ENCODE measurements around the gene BCL11B. TPM values are rescaled to one million over a fixed set of nuclear protein-coding genes. Genes with fewer than 3 reads are reported as not detected.

Gene BCL11B
- polyA plus RNA-seq, 12 donors = 0.77 to 21.1 (median 1.4) TPM; not detected in 1

DNA sequence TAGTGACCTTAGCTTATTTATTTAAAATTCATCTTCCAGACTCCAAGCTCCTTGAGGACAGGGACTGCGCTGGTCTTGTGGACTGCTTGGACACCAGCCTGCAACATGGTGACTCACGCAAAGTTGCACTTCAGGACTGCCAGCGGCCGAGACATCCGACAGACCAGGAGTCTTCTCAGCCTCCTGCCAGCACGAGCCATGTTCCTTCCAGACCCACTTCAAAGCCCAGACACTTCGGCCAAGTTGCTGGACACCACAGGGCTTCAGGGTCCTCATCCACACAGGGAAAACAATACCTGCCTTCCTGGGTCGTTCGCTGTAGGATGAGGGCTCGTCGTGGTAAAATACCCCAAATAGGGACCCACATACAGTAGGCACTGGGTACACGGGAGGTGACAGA, 88.7 kb downstream of the BCL11B start:
- no peak for DNase-seq

DNA sequence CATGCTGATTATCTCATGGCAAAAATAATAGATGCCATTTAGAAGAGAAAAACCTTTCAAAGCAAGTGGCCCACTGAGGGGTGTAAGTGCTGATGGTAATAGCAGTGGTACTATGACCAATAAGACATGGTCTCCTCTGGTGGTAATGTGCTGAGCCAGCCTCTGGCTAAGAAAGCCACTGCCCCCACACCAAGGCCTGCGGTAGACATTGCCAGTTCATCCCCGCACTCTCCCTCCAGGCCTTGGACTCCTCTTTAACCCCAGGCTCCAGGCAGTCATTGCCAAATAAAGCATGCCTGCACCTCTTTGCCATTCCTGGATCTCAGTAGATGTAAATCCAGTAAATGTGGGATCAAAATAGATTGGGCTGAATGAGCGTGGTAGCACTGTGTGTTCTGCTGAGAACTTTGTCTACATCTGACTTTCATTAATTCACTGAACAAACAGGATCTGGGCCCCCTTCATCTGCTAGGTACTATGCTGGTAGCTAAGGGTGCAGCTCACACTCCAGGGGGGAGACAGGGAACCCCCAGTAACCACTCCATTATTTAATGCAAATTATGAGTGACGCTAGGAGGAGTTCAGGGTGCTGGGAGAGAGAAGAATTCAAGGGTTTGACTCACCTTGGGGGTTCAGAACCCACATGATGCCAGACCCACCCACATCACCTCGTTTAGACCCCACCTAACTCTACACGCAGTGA, 89.3 kb downstream of the BCL11B start:
- no peak for DNase-seq

DNA sequence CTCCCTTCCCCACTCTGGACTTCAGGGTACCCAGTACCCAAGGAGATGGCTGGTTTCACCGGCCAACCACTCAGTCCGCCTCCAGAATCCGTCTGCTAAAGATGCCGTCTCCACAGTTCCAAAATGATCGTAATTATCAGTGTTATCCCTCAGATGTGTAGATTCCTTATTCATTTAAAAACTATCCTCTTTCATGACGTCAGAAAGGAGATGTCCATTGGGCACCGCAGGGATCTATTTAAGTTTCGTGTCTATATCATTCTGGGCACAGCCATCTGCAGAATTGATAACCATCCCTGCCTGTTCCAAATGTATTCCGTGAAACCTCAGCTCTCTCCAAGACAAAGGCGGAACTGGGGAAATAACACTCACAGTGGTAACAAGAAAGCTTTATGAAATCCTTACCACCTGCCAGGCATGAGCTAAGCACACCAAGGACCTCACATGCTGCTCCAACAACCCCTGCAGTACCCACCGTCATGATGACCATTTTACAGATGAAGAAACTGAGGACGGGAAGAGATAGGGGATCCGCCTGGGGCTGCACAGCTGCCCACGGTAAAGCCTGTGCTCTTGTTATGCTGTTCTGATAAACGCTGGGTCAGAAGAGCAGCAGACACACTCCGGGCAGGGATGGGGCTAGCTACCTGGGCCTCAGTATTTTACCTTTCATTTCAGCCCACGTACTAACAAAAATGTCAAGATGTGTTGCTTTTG, 90.0 kb downstream of the BCL11B start:
- DNase-seq = no peak

DNA sequence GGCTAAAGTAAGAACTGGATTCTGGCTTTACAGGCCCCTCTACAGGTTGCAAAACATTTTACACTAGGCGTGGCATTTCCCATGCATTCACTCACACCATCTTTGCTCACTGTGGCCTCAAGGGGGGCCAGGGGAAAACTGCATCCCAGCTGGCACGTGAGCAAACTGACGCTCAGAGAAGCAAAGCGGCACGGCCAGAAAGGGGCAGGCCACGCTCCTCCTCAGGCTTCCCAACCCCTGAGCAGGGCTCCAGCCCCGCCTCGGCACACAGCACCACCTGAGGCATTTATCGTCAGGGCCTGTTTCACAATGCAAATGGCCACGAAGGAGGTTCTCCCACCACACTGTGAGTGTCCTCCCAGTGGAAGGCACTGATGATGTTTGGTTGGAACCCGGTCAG, 90.8 kb downstream of the BCL11B start:
- DNase-seq = no peak

DNA sequence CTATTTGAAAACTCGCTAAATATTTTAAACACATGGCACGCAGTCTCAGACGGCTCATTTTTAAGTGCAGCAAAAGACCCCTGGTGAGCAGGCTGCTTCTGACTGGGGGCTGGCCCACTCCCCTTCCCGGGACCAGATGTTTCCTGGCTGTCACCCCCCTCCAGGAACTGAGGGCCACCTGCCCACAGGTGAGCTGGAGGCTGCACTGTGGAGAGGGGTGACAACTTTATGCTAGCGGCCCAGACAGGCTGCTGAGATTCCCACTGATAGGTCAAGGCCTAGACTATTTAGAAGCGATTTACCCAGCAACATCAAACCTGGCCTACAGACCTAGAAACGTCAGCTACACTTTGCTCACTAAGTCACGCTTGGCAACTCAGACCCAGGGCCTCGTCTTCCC, 92.1 kb downstream of the BCL11B start:
- no peak for DNase-seq

DNA sequence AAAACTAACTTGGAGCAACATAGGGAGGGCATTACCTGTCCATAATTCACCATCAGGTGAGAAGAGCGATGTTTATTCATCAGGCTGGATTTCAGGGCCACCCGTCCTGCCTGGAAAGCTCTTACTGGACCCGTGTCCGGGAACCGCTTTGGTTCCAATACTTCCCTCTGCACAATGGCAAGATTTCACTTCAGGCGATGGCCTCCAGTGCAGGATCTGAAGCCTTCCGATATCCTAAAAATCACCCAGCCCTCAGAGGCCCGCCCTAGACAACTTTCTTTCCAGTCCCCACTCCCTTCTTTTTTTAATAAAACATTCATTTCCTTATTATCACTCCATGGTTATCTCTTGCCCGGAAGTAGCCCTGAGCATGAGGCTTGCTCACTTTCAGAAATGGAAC, 92.5 kb downstream of the BCL11B start:
- no peak for DNase-seq

DNA sequence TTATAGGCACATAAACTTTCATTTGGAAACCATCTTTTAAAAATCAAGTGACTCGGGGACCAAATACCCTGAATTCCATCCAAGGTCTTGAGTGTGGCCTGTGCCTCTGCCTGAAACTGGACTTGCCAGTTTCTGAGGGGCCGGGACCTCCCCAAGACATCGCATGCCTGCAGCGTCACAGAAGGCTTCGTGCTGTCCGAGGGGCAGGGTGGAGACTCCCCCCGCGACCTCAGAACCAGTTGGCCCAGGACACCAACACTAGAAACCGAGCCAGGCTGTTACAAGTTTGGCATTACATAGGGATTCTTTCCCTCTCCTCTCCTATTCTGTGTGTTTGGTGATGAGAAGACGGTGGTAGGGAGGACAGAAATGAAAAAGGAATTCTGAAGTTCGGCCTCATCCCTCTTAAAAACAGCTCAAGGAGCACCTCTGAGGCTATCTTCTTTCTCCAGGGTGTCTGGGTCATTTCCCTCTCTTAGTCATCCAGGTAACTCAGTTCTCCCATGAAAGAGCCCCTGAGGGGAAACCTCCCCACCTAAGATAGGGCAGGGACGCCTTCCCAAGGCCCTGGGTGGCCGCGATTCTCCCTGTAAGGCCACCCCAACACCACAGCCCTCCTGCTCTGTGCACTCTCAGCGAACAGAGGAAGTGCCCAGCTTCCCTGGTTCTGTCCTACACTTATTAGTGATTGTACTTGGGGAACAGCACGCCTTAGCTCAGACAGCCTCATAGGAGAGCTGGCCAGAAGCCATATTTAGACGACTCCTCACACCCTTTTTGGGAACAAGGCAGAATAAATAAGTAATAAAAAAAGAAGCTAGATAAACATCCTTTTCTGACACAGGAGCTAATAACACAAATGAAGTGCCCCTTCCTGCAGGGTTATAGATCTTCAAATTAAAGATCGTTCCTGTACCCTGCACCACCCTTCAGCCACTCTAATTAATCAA, 93.8 kb downstream of the BCL11B start:
- DNase-seq = no peak

DNA sequence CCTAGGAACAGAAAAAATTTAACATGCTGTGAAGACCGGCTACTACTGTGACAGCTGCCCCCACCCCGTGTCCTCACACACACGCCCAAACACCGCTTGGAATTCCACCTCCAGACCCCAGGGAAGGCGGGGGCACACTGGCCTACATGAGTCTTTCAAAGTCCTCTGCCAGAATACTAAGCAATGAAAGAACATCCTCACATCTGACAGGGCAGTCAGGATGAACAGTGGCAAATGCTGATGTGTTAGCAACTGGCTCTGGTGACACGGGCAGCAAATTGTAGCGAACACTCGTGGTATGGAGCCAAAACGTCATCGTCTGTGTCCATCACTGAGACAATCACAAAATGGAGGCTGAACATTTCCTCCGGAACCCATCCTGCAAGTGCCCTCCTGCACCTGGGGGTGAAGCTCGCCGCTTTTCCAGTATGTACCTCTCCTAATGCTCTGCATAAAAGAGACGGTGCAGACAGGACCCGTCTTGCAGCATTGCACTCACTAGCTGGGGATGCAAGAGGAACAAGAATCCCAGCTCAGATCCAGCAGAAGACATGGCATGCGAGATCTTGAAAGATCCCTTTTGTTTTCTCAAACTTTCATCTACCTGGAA, 94.8 kb downstream of the BCL11B start:
- DNase-seq = no peak

DNA sequence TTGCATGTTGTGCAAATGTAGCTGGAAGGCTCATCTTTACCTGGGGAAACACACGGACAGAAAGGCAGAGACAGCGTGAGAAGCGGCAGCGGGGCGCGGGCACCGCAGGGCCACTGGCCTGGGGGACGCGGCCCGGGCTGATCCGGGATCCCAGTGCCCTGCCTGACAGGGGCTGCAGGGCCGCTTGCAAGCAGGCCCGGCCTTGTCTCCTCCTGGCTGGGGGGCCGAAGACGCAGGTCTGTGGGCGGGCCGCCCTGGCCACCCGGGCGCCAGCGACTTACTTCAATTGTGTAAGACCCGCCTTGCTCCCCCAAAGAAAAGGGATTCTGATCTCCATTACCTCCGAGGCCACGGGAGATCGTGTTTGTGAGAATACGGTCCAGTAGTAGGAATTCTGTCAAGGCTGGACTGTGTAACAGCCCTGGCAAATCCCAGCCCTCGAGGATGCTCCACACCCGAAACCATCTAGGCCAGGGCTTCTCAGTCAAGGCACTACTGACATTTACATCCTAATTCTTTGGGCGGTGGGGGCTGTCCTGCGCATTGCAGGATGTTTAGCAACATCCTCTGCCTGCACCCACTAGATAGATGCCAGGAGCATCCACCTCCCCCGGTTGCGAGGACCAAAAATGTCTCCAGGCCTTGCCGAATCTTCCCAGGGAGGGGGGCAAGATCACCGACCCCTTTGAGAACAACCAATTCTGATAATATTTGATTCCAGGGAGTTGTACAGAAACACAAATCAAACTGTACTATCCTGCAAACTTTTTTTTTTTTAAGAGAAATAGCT, 95.6 kb downstream of the BCL11B start:
- no peak for DNase-seq

DNA sequence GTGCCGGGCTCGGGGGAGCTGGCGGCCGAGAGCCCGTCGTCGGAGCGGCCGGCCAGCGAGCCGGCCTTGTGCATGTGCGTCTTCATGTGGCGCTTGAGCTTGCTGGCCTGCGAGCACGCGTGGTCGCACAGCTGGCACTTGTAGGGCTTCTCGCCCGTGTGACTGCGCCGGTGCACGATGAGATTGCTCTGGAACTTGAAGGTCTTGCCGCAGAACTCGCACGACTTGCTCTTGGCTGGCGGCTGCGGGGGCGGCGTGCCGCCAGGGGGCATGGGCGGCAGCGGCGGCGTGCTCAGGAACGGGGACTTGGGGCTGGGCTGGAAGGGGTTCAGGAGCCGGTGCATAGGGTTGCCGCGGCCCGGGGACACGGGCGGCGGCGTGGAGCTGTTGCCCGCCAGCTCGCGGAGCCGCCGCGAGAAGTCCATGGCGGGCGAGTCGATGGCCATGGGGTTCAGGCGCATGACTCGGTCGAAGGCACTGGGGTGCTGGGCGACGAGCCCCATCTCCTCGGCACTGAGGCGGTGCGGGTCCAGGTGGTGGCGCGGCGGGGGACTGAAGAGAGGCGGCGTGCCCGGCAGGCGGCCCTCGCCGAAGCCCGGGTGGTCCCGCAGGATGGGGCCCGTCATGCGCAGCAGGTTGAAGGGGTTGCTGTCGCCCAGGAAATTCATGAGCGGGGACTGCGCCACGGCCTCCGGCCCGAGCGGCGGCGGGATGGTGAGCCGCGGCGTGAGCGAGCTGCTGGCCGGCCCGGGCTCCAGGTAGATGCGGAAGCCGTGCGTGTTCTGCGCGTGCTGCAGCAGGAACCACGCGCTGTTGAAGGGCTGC, 96.5 kb downstream of the BCL11B start:
- no peak for DNase-seq

DNA sequence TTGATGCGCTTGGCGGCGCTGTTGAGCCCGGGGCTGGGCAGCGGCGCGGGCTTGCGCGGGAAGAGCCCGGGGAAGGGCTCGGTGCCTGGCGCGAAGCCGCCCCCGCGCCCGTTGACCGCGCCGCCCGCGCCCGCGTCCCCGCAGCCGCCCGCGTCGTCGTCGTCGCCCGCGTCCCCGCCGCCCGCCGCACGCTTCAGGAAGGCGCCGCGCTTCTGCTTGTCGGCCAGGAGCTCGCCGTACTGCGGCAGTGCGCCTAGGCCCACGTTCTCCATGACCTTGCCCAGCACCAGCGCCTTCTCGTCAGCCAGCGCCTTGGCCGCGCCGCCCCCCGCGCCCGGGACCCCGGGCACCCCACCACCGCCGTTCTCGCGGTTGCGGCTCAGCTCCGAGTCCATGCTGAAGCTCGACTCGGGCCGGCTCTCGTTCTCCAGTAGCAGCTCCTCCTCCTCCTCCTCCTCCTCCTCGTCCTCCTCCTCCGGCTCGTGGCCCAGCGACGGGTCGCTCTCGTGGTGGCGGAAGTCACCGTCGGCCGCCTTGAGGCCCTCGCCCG, 97.2 kb downstream of the BCL11B start:
- no peak for DNase-seq

DNA sequence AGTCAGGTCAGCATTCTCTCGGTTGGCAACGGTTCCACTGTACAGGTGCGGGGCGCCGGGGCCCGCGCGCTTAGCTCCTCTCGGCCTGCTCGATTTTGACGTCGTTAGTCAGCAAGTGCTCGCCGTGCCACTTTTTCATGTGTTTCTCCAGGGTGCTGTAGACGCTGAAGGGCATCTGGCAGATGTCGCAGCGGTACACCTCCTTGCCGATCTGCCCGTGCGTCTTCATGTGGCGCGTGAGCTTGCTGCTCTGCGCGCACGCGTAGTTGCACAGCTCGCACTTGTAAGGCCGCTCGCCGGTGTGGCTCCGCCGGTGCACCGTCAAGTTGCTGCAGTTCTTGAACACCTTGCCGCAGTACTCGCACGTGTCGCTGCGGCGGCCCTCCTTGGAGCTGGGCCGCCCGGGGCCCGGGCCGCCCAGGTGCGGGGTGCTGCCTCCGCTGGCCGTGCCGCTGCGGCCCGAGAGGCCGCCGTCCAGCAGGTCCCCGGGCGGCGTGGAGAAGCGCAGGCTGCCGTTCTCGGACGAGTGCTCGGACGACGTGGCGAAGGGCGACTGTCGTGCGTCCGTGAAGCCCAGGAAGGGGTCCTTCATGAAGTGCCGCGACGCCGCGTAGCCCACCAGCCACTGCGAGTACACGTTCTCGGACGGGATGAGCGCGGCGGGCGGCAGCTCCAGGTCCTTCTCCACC, 97.8 kb downstream of the BCL11B start:
- DNase-seq = no peak

DNA sequence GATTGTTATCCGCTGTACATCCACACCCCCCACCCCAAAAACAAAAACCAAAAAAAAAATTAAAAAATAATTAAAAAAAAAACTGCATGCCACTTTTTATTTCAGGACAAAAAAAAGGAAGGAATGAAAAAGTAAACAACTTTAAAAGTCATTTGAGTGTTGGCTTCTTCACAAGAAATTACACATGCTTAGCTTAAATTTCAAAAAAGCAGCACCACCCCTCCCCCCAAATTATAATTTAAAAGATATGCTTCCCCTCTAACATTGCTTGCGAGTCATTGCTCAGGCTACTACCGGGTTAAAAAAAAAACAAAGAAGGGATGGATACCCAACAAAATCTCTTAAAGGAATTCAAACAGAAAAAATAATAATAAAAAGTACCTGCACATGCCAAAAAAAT, 98.5 kb downstream of the BCL11B start:
- DNase-seq = no peak

DNA sequence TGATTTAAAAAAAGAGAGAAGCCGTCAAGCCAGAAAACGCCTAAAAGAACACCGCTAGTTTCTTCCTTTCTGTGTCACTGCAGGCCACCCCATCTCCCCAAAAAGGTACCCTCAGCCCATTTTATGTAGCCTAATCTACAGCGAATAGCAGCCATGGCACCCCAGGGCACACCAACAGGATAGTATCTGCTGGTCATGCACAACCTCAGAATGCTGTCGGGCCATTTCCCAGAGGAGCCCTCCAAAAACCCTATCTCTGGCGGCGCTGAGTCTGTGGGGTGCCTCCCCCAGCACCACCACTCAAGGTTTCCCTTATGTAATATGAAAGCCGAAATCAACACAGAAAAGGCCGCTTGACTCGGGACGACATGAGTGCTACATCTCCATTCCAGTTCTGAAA, 98.9 kb downstream of the BCL11B start:
- no peak for DNase-seq

DNA sequence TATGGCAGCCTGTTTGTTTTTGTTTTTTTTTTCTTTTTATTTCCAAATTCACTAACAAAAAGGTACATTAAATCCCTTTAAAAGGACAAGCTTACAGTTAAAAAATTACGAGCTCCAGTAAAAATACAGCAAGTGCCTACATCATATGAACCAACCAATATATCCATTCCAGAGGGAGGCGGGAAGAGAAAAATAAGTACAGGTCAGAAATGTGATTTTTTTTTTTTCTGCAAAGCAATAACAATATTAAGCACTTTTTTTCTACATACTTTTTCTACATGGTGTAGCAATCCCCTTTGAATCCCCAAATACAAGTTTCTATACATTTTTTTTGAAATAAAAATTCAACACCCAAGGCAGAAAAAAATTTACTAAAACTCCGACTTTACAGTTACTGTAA, 100.6 kb downstream of the BCL11B start:
- DNase-seq = no peak

DNA sequence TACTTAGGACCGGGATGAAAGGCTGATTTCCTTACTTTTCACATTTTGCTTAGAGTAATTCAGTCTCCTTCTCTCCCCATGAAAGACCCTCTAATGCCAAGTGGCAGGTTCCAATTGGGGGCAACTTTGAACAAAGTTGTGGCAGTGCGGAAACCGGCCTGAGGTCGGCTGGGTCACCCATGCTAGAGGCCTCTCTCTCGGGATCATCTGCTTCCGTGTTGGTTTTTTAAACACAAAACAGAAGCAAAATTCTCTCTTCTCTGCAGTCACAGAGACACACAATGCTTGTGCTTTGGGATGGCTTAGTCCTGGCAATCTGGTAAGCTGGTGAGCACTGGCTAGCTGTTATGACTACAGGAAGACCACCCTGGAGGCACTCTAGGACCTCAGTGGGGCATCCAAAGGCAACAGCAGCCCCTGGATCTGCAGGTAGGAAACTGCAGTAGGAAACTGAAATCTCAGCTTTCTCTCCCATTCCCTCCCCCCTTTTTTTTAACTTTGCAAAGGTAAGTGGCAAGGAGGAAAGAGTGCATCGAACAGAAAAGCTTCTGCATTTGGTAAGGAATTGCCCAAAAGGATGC, 102.1 kb downstream of the BCL11B start:
- no peak for DNase-seq

DNA sequence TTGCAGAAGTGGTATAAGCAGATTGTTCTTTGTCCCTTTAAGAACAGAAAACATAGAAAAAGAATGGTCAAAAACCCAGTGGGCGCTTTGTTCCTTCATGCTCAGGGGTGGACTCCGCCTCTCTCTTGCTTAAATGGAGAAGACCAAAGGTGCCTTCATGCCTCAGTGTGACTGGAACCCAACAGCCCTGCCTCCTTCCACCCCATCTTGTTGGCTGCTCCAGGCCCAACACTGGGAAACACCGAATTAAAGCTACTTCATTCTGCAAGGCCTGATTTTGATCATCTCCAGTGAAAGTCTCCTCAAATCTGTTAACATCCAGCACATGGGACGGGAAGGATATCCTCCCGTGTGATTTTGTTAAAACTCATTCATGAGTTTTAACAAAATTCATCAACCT, 103.7 kb downstream of the BCL11B start:
- no peak for DNase-seq

DNA sequence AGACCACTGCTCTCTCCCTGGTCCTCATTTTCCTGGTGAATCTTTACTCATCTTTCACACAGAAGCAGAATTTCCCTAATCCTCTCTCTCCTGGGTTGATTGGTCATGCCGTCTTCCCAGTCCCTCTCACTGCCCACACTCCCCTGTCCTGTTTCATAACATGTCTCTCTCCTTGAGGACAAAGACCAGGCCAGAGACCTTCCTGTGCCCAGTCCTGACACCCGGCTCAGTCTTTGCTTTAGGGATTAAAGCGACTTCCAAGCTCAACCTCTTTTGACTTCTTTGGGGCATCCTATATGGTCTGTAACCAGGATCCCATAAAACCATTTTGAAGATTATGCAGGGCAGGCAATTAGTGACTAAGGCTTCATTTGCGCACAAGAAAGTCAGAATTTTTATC, 105.5 kb downstream of the BCL11B start:
- no peak for DNase-seq

DNA sequence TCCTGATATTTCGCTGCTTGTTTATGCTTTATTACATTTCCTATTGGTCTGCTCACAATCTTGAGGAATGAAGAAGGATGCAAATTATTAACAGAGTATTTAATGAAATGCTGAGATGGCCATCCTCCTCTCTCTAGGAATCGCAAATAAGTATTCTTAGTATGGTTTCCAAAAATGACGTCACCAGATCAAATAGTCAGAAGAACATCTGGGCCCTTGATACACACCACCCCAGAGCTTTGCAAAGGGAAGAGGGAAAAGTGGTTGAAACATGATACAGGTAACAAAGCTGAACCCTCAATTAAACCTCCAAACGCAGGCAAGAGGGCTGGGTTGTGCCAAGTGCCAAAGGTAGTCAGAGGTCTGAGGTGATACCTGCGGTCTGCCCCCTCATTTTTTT, 107.3 kb downstream of the BCL11B start:
- no peak for DNase-seq
